Activated B cell treated with CpG ODN at 0.5 μM for 24 hours (primary cell): ENCODE measurements around the gene ABHD16B. TPM values are rescaled to one million over a fixed set of nuclear protein-coding genes. Genes with fewer than 3 reads are reported as not detected.

Experiments used
- ATAC-seq: fragments of 200-7000 bp; cut with Tn5 transposase; one replicate; pipeline ENCODE4 v1.10.0; 2021; ENCODE audit warnings: low read depth, mild to moderate bottlenecking, moderate library complexity
- CTCF ChIA-PET: fragments of 350-600 bp; sonication (Branson Sonifier 250); formaldehyde crosslinking; loops from one replicate; lab custom pipeline; 2021; ENCODE audit warnings: antibody characterized with exemption; lab: Charles Lee
- POLR2A ChIA-PET: fragments of 350-600 bp; sonication (Branson Sonifier 250); formaldehyde crosslinking; loops from one replicate; lab custom pipeline; 2021; ENCODE audit warnings: antibody characterized with exemption; lab: Charles Lee
- DNase-seq: peaks from one replicate; pipeline ENCODE4 v3.0.0; 2022
- H3K27ac Mint-ChIP-seq: one replicate; pipeline ENCODE4 v1.8.0; 2020; ENCODE audit warnings: mixed read lengths
- H3K27me3 Mint-ChIP-seq: one replicate; pipeline ENCODE4 v1.8.0; 2021; ENCODE audit warnings: mixed read lengths
- H3K36me3 Mint-ChIP-seq: one replicate; pipeline ENCODE4 v1.8.0; 2021; ENCODE audit warnings: low read depth, mixed read lengths
- H3K4me1 Mint-ChIP-seq: one replicate; pipeline ENCODE4 v1.8.0; 2021; ENCODE audit warnings: mixed read lengths
- H3K4me3 Mint-ChIP-seq: one replicate; pipeline ENCODE4 v1.8.0; 2020; ENCODE audit warnings: mild to moderate bottlenecking, mixed read lengths
- H3K9me3 Mint-ChIP-seq: one replicate; pipeline ENCODE4 v1.8.0; 2020; ENCODE audit warnings: mixed read lengths
- CTCF ChIP-seq: fragments of 200-600 bp; IDR thresholded peaks from one replicate; pipeline ENCODE4 v1.8.0; 2022; ENCODE audit warnings: antibody characterized with exemption, mild to moderate bottlenecking
- intact Hi-C: fragments of 100-400 bp; cut with micrococcal nuclease; formaldehyde crosslinking; loops from one replicate; pipeline ENCODE4 v1.15.1; 2024
- total RNA-seq: library from RNA; stranded (reverse); gene quantifications from 2 replicates; pipeline ENCODE4 v1.2.3, GENCODE V29; 2022

Gene ABHD16B
- total RNA-seq: not detected in 2 replicates

GRCh38 chr20:63861365-63861934 is at the start of gene ABHD16B:
TSS of gene ABHD16B (plus strand) at chr20:63861498. CDS start at chr20:63861541, 43 bp downstream.
- ChIA-PET CTCF (no interaction called here), POLR2A (no interaction called here)
- H3K27me3 Mint-ChIP-seq: no peaks in the 10 kb centered on the region
- intact Hi-C loops: loop anchor here (5.0 to 10.0 kb wide), 2 partner anchors 234 to 243 kb away; partner anchors contain the start of genes GMEB2 and NPBWR2
- TF ChIP-seq CTCF: no peak
- DNase-seq: no peak
- peaks cover 55% of the 10 kb centered on the region for H3K4me1 Mint-ChIP-seq
- no peak within 1 kb of the TSS for H3K27ac Mint-ChIP-seq
- H3K9me3 Mint-ChIP-seq: no peaks in the 10 kb centered on the region
- H3K4me3 Mint-ChIP-seq: no peak within 1 kb of the TSS
- H3K36me3 Mint-ChIP-seq: peaks cover 17% of the 10 kb centered on the region
- no peak for ATAC-seq

- ChIA-PET CTCF (no interaction called here), POLR2A (no interaction called here)
- no peak overlapping the region for H3K27ac Mint-ChIP-seq
- intact Hi-C loops: no loop called here
- DNase-seq (no peak), ATAC-seq (no peak)
- no peaks in the 10 kb centered on the region for H3K9me3 Mint-ChIP-seq
- no peaks in the 10 kb centered on the region for H3K4me1 Mint-ChIP-seq
- H3K36me3 Mint-ChIP-seq: no peaks in the 10 kb centered on the region
- H3K27me3 Mint-ChIP-seq: peaks cover 3% of the 10 kb centered on the region
- TF ChIP-seq CTCF: no peak
- H3K4me3 Mint-ChIP-seq: no peak overlapping the region
Measured at GRCh38 chr20:63814891-63815614, 46.2 kb upstream of the ABHD16B start.

DNA sequence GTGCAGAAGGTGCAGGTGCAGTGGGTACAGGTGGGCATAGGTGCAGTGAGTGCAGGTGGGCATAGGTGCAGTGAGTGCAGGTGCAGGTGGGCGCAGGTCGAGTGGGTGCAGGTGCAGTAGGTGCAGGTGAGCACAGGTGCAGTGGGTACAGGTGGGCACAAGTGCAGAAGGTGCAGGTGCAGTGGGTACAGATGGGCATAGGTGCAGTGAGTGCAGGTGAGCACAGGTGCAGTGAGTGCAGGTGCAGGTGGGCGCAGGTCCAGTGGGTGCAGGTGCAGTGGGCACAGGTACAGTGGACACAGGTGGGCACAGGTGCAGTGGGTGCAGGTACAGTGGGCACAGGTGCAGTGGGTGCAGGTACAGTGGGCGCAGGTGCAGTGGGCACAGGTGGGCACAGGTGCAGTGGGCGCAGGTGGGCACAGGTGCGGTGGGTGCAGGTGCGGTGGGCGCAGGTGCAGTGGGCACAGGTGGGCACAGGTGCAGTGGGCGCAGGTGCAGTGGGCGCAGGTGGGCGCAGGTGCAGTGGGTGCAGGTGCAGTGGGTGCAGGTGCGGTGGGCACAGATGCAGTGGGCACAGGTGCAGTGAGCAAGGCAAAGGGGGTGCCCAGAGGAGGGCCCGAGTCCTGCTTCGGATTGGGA is 45.6 kb upstream of the ABHD16B start:
- Mint-ChIP-seq H3K27me3 (peaks cover 3% of the 10 kb centered on the region), H3K9me3 (no peaks in the 10 kb centered on the region), H3K4me3 (no peak overlapping the region), H3K36me3 (no peaks in the 10 kb centered on the region), H3K4me1 (no peaks in the 10 kb centered on the region), H3K27ac (no peak overlapping the region)
- no peak for ATAC-seq
- intact Hi-C loops: no loop called here
- ChIA-PET POLR2A (no interaction called here), CTCF (no interaction called here)
- no peak for TF ChIP-seq CTCF
- DNase-seq: no peak

DNA sequence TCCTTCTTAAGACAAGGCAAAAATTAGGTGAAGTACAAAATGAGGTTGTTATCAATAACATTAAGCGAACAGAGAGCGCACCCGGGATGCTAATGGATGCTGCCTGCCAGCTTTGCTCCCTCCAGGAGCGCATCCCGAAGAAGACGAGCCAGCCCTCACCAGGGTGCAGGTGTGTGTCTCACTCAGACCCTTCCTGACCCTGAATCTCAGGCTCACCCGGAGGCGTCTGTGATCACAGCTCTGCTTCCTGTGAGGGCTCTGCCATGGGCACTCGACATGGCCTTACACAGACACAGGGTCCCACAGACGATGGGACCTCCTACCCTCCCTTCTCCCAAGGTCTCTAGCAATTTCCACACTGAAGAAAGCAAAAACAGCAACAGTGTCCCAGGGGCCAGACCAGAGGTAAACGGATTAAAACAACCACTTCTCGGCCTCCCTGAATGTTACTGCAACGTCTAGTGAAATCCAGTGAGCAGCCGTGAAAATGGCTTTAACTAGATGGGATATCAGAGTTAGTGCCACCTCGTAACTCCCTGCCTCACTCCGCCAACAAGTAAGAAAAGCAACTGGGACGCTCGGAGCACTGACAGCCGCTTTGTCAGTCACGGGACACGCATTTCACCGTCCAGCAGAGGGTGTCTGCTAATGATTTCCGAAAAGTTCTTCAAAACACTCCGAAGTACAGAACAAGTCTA is 41.9 kb upstream of the ABHD16B start:
- Mint-ChIP-seq H3K27ac (no peak overlapping the region), H3K27me3 (peaks cover 13% of the 10 kb centered on the region), H3K4me1 (no peaks in the 10 kb centered on the region), H3K4me3 (no peak overlapping the region), H3K9me3 (no peaks in the 10 kb centered on the region), H3K36me3 (no peaks in the 10 kb centered on the region)
- no peak for TF ChIP-seq CTCF
- CTCF ChIA-PET: no interaction called here
- DNase-seq: no peak
- intact Hi-C loops: no loop called here
- POLR2A ChIA-PET: no interaction called here
- no peak for ATAC-seq

DNA sequence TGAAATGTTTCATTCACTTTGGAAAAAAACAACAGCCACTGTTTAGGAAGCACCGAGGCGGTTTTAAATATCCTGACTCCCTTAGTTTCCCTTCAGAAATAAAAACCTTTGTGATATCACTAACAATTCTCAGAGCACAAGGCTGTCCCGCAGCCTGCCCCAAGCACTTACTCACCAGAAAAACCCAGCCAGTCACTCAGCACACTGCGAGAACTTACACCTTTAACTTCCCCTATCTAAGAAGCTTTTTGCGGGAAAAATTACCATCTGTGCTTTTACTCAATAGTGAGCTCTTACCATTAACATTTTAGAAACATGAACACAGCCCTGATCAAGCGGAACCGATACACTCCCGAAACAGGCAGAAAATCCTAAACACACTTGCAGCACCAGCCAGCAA is 39.5 kb upstream of the ABHD16B start:
- TF ChIP-seq CTCF: no peak
- Mint-ChIP-seq H3K4me1 (no peaks in the 10 kb centered on the region), H3K9me3 (no peaks in the 10 kb centered on the region), H3K27me3 (peaks cover 27% of the 10 kb centered on the region), H3K4me3 (no peak overlapping the region), H3K36me3 (no peaks in the 10 kb centered on the region), H3K27ac (no peak overlapping the region)
- POLR2A ChIA-PET: interaction anchor here (0.6 kb wide), 1 partner anchor 11 kb away, joined by 3 read pairs; no protein-coding TSS in a partner anchor
- ATAC-seq (no peak), DNase-seq (no peak)
- CTCF ChIA-PET: no interaction called here
- intact Hi-C loops: no loop called here
